22Rv1 (cell line): ENCODE results near the gene NT5DC4.

Experiments
- CTCF ChIP-seq: fragments of 450-650 bp; IDR thresholded peaks from 2 replicates; pipeline ENCODE4 v1.5.1; 2017; ENCODE audit warnings: mild to moderate bottlenecking
- ZFX ChIP-seq: fragments of 450-650 bp; IDR thresholded peaks from 2 replicates; pipeline ENCODE4 v1.6.1; 2017; ENCODE audit warnings: antibody characterized with exemption, borderline replicate concordance

- TF ChIP-seq CTCF: no peak
- TF ChIP-seq ZFX: no peak
Measured at GRCh38 chr2:112737542-112738232, 16.9 kb downstream of the NT5DC4 start.
